22Rv1 (cell line): ENCODE measurements around the gene EME2.

Source experiments
- H3K27ac ChIP-seq: fragments of 450-650 bp; 2 replicates; pipeline ENCODE4 v1.5.1; 2017
- ZFX ChIP-seq: fragments of 450-650 bp; IDR thresholded peaks from 2 replicates; pipeline ENCODE4 v1.6.1; 2017; ENCODE audit warnings: antibody characterized with exemption, borderline replicate concordance
- TF ChIP-seq, protein P1 (sequence below): fragments of 450-650 bp; IDR thresholded peaks from 2 replicates; pipeline ENCODE4 v1.5.1; 2017; ENCODE audit warnings: mild to moderate bottlenecking

EME2 gene

DNA sequence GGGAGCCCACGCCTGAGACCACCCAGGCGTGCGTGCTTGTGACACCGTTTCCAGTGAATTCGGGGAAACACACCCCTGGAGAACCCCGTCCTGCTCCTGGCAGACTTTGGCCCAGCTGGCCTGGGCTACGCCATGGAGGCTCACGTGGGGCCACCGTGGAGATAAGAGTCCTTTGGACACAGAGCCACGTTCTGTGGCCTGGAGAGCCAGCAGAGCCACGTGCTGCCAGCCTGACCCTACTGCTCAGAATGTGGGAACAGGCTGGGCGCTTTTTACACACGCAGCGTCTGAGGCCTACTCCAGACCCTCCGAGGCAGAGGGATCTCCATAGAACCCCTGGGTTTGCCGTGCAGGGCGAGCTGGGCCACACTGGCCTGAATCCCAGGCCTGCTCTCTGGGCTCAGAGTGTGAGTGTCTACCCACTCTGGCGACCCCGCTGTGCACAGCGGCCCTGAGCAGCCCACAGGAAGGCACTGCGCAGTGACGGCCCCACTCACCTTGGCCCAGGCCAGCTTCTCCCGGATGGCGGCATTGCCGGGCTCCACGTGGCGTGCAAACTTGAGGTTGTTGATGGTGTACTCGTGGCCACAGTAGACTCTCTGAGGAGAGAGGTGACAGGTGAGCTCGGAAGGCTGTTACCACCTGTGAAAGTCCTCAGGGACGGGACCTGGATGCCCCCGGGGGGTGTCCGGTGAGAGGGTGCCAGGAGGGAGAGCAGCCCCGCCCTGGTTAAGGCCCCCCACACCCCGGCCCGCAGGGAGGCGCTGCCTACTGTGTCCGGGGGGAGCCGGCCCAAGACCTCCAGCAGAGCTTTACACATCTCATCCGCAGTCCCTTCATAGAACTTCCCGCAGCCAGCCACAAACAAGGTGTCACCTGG lies 44.0 kb downstream of the EME2 start:
- no peak overlapping the region for H3K27ac ChIP-seq
- no peak for TF ChIP-seq ZFX
- TF ChIP-seq, protein P1, sequence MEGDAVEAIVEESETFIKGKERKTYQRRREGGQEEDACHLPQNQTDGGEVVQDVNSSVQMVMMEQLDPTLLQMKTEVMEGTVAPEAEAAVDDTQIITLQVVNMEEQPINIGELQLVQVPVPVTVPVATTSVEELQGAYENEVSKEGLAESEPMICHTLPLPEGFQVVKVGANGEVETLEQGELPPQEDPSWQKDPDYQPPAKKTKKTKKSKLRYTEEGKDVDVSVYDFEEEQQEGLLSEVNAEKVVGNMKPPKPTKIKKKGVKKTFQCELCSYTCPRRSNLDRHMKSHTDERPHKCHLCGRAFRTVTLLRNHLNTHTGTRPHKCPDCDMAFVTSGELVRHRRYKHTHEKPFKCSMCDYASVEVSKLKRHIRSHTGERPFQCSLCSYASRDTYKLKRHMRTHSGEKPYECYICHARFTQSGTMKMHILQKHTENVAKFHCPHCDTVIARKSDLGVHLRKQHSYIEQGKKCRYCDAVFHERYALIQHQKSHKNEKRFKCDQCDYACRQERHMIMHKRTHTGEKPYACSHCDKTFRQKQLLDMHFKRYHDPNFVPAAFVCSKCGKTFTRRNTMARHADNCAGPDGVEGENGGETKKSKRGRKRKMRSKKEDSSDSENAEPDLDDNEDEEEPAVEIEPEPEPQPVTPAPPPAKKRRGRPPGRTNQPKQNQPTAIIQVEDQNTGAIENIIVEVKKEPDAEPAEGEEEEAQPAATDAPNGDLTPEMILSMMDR = no peak

DNA sequence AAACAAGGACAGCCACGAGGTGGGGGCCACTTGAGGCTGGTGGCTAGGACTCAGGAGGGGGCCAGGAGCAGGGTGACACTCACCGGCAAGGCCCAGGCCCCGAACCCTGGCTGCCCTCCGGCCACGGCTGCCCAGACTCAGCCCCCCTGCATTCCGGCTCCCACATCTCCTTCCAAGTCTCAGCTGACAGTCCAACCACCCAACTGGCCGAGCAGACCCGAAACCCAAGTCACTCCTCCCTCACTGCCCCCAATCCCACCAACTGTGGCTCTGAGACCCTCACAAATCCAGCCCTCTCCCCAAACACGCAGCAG lies 44.6 kb downstream of the EME2 start:
- no peak overlapping the region for H3K27ac ChIP-seq
- TF ChIP-seq, protein P1 = no peak
- no peak for TF ChIP-seq ZFX

DNA sequence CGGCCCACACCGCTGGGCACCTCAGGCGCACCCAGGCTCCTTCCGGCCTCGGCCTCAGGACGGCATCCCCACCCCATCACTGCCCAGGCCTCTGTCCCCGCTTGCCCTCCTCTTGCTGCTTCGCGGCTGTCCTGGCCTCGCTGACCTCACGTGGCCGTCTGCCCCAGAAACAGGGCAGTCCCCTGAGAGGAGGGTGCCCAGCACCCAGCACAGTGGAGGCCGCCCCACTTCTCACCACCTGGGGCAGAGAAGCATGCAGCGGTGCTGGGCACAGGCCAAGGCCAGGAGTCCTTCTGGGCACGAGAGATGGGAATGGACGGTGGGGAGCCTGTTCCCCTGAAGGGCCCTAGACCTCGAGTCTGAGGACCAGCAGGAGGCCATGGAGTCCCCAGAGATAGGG lies 45.1 kb downstream of the EME2 start:
- no peak overlapping the region for H3K27ac ChIP-seq
- TF ChIP-seq, protein P1 = no peak
- TF ChIP-seq ZFX = no peak

DNA sequence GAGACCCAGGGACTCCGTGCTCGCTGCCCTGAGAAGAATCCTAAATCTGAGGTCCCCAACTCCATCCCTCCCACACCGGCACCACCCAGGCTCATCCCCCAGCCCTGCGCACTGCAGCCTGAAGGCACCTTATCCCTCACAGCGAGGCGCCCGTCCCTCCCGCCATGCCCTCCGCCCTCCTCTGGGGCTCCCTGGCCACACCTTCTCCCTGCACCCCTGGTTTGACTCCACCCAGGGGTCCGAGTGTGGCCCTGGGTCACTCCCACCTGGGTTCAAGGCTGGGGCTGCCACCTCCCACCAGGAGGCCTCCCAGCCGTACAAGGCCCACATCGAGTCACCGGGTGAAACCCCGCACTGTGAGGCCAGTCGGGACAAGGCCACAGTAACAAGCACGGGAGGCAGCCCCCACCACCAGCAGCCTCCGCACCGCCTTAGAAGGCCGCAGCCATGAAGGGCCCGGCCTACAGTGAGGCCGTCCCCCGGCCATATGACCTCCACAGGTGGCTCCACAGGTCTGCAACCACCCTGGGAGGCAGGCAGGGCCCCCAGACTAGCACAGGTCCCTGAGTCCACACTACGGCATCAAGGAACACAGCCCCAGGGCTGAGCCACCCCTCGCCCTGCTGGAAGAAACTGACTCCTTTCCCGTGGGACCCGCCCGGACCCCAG lies 45.7 kb downstream of the EME2 start:
- no peak for TF ChIP-seq ZFX
- TF ChIP-seq, protein P1 = no peak
- H3K27ac ChIP-seq = no peak overlapping the region

DNA sequence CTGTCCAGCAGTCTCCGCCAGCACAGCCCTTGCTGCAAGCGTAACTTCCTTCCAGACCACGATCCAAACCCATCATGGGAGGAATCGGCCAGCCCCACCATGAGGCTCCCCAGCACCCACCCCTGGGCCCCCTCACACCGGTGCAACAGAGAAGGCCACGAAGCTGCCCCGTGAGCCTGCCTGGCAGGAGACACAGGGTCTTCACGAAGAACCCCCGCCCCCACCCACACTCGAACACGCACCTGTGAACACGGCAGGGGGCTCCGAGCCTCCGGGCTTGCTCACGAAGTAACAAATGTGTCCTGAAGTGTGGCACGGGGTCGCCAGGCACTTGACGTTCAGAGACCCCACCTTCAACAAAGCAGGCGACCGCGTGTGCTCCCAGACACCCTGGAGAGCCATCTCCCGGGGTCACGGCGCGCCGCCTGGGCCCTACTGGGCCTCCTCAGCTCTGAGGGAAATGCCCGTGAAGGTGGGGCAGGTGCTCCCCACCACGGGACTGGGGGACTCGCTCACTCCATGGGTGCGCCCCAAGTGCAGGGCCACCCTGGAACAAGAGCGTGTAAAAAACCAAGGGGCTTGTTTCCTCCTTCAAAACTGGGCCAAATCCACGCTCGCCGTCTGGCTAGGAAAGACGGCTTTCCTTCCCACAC lies 46.4 kb downstream of the EME2 start:
- H3K27ac ChIP-seq = no peak overlapping the region

DNA sequence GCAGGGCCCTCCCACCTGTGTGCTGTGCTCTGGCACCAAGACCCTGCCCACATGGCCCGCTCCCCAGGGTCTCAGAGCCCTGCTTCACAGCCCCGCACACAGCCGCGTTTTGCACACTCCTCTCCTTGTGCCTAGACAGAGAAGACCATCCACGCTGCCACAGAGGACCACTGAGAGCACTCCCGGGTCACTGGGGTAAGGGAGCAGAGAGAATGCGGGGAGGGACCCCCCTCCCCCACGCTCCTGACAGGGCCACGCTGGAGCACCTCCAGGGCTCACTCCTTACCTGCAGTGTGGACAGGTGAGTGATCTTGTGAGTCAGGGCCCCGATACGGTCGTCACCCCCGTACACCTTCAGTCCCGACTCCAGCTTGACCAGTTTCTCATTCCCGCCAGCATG lies 47.0 kb downstream of the EME2 start:
- H3K27ac ChIP-seq = no peak overlapping the region
- TF ChIP-seq ZFX = no peak
- TF ChIP-seq, protein P1 = no peak

More for the DNA sequence above, 46.4 kb downstream of the EME2 start:
- TF ChIP-seq, protein P1 = no peak
- no peak for TF ChIP-seq ZFX
